HEK293 (cell line): ENCODE results near the gene PAX3.

Experiments used
- ATF2 ChIP-seq: fragments of 450-650 bp; formaldehyde crosslinking; IDR thresholded peaks from 2 replicates; pipeline ENCODE4 v1.5.1; 2016; ENCODE audit warnings: missing biosample characterization, missing genetic modification characterization, low read depth
- CTCF ChIP-seq: fragments of 450-650 bp; formaldehyde crosslinking; IDR thresholded peaks from 2 replicates; pipeline ENCODE4 v1.5.1; 2016; ENCODE audit warnings: missing biosample characterization, missing genetic modification characterization
- GLI2 ChIP-seq: fragments of 450-650 bp; formaldehyde crosslinking; IDR thresholded peaks from 2 replicates; pipeline ENCODE4; 2017; ENCODE audit warnings: missing biosample characterization, missing genetic modification characterization, low read depth, borderline replicate concordance
- KLF10 ChIP-seq: fragments of 450-650 bp; IDR thresholded peaks from 2 replicates; pipeline ENCODE4 v1.5.1; 2018; ENCODE audit warnings: missing biosample characterization, mild to moderate bottlenecking, missing genetic modification characterization
- KLF8 ChIP-seq: fragments of 450-650 bp; formaldehyde crosslinking; IDR thresholded peaks from 2 replicates; pipeline ENCODE4 v1.5.1; 2016; ENCODE audit warnings: missing biosample characterization, missing genetic modification characterization
- REST ChIP-seq: fragments of 450-650 bp; formaldehyde crosslinking; IDR thresholded peaks from 2 replicates; pipeline ENCODE4 v1.5.1; 2016; ENCODE audit warnings: missing biosample characterization, missing genetic modification characterization
- ZNF112 ChIP-seq: fragments of 450-650 bp; formaldehyde crosslinking; IDR thresholded peaks from 2 replicates; pipeline ENCODE4 v1.5.0; 2017; ENCODE audit warnings: missing biosample characterization, missing genetic modification characterization
- ZNF280D ChIP-seq: fragments of 450-650 bp; formaldehyde crosslinking; IDR thresholded peaks from 2 replicates; pipeline ENCODE4 v1.5.1; 2016; ENCODE audit warnings: missing biosample characterization, missing genetic modification characterization
- ZNF341 ChIP-seq: fragments of 450-650 bp; formaldehyde crosslinking; IDR thresholded peaks from 2 replicates; pipeline ENCODE4; 2016; ENCODE audit warnings: low read depth, missing biosample characterization, missing genetic modification characterization
- ZNF843 ChIP-seq: fragments of 450-650 bp; formaldehyde crosslinking; IDR thresholded peaks from 2 replicates; pipeline ENCODE4 v1.5.1; 2016; ENCODE audit warnings: missing biosample characterization, missing genetic modification characterization

- TF ChIP-seq CTCF (tag by site-specific recombination) (no peak), KLF8 (tag by site-specific recombination) (no peak), ZNF843 (no peak), ZNF341 (tag by site-specific recombination) (no peak), KLF10 (tag by site-specific recombination) (no peak), ZNF280D (tag by site-specific recombination) (no peak), GLI2 (no peak), ZNF112 (tag by site-specific recombination) (no peak), REST (tag by site-specific recombination) (no peak), ATF2 (tag by site-specific recombination) (no peak)
Measured at GRCh38 chr2:222338374-222338773, 39.6 kb upstream of the PAX3 start.
